COLO668 (cell line): ENCODE measurements around the gene WFDC11.

Experiments
- DNase-seq: peaks from one replicate; lab custom pipeline; 2025; ENCODE audit not compliant: unreplicated experiment; lab: John Stamatoyannopoulos, UW

WFDC11 gene

DNA sequence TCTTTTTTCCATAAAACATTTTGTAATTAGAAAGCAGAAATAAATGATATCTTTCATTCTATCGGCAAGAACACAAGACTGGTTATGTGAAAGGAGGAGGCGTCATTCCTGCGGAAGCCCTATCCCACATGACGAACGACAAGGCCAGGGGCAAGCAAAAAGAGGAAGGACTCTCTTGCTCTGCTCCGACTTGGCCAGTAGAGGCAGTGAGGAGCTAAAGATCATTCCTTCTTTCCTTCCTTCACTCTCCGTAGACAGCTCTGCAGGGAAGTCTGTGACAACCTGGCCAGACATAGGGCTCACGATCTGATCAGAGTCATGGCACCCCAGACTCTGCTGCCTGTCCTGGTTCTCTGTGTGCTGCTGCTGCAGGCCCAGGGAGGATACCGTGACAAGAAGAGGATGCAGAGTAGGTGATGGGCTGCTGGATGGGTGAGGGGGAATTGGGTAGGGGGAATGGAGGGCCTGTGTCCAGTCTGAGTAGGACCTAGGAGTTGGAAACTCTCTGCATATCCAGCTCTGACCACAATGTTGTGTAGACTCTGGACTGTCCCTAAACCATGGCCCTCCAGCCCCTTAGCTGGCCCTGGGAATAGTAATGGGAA is 40.4 kb downstream of the WFDC11 start, which contains the start of gene WFDC10A:
WFDC10A (plus strand) TSS at position 244 of the 605 bp plus-strand sequence; CDS start at position 319, 75 bp downstream.
- no peak for DNase-seq

DNA sequence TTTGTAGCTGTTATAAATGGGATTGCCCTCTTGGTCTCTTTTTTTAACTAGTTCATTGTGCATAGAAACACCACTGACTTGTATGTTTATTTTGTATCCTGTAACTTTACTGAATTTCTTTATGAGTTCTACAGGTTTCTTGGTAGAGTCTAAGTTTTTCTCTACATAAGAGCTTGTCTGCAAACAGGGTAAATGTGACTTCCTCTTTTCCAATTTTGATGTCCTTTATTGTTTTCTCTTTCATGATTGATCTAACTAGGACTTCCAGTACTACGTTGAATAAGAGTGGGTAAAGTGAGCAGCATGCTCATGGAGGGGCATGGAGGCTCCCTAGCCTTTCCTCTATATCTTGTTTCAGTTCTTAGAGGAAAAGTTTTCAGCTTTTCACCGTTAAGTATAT is 43.5 kb downstream of the WFDC11 start:
- no peak for DNase-seq

DNA sequence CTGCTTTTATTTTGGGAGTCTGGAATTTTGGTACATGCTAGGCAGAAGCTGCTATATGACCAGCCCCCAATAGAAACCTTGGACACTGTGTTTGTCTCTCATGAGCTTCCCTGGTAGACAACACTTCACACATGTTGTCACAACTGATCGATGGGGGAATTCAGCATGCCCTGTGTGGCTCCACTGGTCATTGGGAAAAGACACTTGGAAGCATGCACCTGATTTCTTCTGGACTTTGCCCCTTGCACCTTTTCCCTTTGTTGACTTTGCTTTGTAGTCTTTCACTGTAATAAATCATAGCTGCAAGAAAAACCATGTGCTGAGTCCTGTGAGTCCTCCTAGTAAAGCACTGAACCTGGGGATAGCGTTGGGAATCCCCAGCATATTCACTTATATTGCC is 48.4 kb downstream of the WFDC11 start:
- DNase-seq, result peak; percentile 90

DNA sequence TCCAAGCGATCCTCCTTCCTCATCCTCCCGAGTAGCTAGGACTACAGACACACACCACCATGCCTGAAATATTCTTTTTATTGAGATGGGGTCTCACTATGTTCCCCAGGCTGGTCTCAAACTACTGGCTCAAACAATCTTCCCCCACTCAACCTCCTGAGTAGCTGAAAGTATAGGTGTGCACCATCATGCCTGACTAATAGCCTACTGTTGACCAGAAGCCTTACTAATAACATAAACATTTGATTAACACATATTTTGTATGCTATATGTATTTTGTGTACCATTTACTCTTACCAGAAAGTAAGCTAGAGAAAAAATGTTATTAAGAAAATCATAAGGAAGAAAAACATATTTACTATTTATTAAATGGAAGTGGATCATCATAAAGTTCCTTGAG is 52.4 kb downstream of the WFDC11 start:
- no peak for DNase-seq

DNA sequence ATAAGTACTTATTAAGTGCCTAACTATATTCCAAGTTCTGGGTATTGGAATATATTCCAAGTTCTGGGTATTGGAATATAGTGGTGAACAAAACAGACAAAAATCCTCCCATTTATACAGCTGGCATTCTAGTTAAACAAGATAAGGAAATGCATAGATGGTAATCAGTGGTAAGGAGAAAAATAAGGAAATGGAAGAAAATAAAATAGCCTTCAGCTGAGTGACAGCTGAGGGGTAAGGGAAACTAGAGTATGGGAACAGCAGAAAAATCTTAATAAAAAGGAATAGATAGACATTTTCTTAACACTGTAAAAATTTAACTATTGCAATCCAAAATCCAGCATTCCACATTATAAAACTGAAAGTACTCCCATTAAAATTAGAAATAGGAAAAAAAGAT is 57.7 kb downstream of the WFDC11 start:
- no peak for DNase-seq

DNA sequence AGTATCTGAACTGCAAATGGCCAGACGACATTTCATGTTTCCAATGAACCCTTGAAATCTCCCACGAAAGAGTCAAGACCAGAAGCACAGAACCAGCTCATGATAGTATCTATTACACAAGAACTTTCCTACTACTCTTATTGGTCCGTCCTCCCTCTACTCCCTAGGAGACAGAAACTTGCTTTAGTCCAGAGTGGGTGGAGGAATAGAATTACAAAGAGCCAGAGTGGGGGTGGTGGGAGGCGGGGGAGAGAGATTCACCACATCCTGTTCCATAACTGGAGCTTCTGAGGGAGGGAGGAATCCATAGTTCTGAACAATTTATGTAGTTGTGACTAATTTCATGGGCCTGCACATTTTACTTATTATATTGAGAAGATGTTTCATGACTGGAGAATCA is 59.0 kb downstream of the WFDC11 start:
- no peak for DNase-seq

DNA sequence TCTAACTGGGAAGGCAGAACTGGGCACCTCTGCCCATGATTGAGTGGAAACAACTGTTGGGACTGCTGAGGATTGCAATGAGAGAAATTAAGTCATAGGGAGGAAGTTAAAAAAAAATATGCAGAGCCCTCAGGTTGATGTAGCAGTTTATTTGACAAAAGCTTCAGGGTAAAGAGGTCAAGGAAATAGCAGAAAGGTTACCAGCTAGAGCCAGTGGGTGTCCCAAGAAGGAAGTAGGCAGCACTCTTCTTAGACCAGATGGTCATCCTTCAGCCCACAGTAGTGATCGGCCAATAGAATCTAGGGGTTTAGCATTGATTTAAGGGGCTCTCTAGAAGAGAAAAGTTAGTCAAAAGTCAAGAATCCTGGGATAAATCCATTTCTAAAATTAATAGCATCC is 62.2 kb downstream of the WFDC11 start:
- DNase-seq, result no peak
